Loucy (cell line): ENCODE data around the gene KLC1.

ENCODE experiments used
- CTCF ChIP-seq: fragments of 200-600 bp; sonication (generic); conservative IDR thresholded peaks from 2 replicates; pipeline ENCODE4 v1.5.1; 2014; ENCODE audit warnings: mild to moderate bottlenecking, antibody characterized with exemption, low read length
- EZH2phosphoT487 ChIP-seq: fragments of 200-600 bp; IDR thresholded peaks from 2 replicates; pipeline ENCODE4 v1.6.1; 2018; ENCODE audit warnings: antibody characterized with exemption, mild to moderate bottlenecking, moderate library complexity, borderline replicate concordance

GRCh38 chr14:103731481-103731880, 102.5 kb downstream of the KLC1 start:
- TF ChIP-seq CTCF = no peak
- TF ChIP-seq EZH2phosphoT487 = no peak
